IPS DF 4.7 (cell line): ENCODE data around the gene ATM.
A peak's percentile ranks its signal among the peaks of the same experiment; 100 is the strongest.
"Not testable (repeated sequence)": the region's sequence is repeated elsewhere in the genome, so short reads cannot be mapped to it uniquely, and the experiment has no call there.

Source experiments
- DNase-seq: peaks from one replicate; pipeline ENCODE4 v3.0.0-alpha.2; 2013; ENCODE audit warnings: low spot score; ENCODE audit errors: extremely low read depth

ATM gene

DNA sequence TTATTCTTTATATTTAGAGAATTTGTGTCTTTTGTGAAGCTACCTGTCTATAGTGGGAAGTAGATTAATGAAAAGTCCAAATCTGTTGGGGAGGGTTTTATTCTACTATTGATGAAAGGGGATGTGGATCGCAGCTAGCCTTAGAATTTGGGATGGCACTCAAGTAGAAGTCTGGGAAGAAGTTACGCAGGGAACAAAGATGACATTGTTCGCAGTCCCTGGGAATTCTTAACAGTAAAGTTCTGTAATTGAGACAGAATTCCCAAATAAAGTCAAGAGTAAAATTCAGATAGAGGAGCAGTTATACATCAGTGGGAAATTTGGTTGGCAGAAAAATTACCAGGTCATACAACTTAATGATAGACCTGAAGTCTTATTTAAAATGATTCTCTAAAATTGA lies 64.1 kb downstream of the ATM start:
- no peak for DNase-seq

DNA sequence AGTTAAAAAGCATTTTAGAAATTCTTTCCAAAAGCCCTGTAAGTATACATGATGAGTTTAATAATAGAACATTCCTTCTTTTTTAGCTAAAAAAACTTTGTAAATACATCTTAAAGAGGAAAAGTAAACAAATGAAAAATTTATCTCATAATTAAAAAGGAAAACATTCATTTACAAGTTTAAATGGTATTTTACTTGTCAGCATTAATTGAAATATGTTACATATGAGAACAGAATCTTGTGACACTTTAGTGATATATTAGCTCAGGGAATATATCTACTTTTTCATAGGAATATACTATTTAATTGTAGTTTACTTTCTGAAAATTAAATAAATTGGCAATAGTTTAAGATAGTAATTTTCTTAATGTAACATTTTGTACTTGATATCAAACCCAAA lies 66.2 kb downstream of the ATM start:
- not testable (repeated sequence) for DNase-seq

GRCh38 chr11:108289699-108290098 lies 66.8 kb downstream of the ATM start:
- no peak for DNase-seq

DNA sequence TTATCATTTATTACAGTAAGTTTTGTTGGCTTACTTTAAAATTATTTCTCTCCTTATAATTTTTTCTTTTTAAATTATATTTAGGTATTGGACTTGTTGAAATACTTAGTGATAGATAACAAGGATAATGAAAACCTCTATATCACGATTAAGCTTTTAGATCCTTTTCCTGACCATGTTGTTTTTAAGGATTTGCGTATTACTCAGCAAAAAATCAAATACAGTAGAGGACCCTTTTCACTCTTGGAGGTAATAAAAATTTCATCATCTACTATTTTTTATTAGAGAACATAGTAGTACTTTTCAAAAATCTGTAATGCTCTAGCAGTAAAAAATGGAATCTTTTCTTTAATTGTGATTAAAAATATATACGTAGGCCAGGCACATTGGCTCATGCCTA lies 70.4 kb downstream of the ATM start:
- no peak for DNase-seq

GRCh38 chr11:108302121-108302785 lies 79.4 kb downstream of the ATM start:
- DNase-seq, result no peak

- DNase-seq, result no peak
Observed at GRCh38 chr11:108307751-108308150, 84.9 kb downstream of the ATM start.

DNA sequence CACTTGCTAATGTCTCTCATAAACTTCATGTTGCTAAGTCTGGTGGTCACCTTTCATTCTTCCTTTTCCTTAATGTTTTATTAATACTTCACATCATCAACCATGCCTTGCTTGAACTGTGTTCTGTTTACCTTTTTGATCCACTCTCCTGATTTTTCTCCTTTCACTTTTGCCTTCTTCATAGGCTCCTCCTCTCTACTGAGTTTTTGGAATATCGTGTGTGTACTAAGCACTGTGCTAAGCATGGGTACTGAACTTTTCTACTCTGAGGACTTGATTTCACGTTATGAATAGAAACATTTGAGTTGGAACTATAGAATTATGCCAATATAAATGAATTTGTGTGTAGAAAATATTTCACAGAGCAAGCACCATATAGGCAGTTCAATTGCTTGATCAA lies 90.6 kb downstream of the ATM start:
- no peak for DNase-seq

- DNase-seq, result no peak
Observed at GRCh38 chr11:108316061-108316460, 93.2 kb downstream of the ATM start.

GRCh38 chr11:108319541-108320145 lies 96.8 kb downstream of the ATM start:
- no peak for DNase-seq

- DNase-seq, result no peak
Observed at GRCh38 chr11:108322666-108323065, 99.8 kb downstream of the ATM start.

DNA sequence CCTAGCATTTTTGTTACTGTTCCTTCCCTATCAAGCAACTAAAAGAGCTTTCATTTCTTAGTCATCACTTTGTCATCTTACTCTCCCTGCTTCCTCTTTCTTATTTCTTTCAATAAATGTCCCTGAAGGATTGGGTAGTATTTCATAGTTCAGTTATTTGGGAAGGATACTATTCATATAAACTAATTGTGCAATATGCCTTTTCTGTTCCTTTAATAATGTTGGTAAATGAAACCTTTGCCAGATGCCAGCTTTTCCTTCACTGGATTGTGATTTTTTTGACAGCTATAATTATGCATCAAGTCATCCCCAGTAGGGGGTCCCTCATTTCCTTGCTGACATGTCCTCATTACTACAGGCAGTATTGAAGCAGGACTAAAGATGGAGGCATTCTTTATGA lies 101.7 kb downstream of the ATM start:
- DNase-seq, result no peak

GRCh38 chr11:108333403-108333899 lies 110.6 kb downstream of the ATM start:
- no peak for DNase-seq

- DNase-seq, result no peak
Observed at GRCh38 chr11:108338750-108339149, 115.9 kb downstream of the ATM start.

DNA sequence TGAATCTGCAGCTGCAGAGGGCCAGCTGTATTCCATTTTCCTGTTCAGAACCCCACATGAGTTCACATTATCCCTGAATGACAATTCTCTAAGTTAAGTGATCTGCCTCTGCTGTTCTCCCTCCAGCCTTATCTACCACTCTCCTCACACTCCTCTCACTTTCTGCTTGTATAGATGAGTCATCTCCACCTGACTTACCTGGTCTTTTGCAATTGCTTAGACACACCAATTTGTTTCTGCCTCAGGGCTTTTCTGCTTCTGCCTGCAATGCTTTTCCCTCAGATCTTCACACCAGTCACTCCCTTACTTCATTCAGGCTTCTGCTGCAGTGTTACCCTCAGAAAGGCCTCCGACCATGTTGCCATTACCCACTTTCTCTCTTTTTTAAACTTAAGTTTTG lies 118.1 kb downstream of the ATM start:
- DNase-seq, result peak; percentile 3

DNA sequence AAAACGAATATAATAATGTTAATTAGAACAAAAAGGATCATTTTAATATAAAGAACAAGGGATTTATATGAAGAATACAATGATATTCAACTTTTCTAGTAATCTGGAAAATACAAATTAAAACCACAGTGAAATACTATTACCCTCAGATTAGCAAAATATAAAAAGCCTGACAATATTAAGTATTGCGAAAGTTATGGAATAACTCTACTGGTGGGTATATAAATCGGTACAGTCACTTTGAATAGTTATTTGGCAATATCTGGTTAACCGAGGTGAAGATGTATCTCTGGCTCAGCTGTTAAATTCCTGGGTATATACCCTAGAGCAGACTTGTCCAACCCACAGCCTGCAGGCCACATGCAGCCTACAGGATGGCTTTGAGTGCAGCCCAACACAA lies 118.8 kb downstream of the ATM start:
- no peak for DNase-seq

DNA sequence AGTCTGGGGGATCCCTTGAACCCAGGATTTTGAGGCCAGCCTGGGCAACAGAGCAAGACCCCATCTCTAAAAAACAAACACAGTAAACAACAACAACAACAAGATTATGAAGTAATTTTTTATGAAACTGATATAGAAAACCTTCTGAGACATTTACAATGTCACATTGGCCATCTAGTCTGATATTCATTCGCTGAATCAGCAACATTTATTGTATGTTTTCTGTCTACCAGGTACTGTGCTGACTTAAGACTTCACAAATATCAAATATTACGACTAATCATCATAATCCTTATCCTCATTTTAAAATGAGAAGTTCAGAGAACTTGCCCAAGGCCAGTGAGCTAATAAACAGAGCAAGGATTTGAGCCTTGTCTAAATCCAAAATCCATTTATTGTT lies 120.8 kb downstream of the ATM start:
- no peak for DNase-seq

DNA sequence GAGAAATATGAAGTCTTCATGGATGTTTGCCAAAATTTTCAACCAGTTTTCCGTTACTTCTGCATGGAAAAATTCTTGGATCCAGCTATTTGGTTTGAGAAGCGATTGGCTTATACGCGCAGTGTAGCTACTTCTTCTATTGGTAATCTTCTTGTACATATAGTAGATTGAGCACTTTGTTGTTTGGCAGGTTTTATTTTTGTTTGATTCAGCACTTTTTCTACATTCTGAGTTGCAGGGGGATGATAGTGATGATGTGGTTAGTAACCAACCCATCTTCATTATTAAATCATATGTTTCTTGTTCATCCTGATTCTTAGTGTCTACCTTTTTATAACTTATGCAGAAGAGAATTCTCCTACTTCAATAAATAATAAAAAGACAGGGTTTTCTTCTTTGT lies 122.9 kb downstream of the ATM start:
- DNase-seq, result no peak

- no peak for DNase-seq
Observed at GRCh38 chr11:108346451-108346850, 123.6 kb downstream of the ATM start.

DNA sequence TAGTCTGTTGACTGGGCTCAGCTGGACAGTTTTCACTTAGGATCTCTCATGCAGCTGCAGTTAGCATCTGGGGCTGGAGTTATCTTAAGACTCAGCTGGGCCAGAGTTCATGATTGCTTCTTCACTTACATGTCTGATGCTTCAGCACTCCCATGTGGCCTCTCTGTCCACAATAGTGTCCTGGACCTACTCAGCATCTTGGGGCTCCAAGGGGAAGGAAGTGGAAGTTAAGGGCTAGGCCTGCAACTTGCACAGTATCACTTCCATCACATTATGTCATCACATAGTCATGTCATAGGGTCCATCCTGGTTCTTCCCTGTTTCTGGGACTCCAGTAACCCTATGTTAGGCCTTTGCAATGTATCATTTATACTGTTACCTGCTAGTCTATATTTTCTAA lies 128.6 kb downstream of the ATM start:
- DNase-seq, result no peak

DNA sequence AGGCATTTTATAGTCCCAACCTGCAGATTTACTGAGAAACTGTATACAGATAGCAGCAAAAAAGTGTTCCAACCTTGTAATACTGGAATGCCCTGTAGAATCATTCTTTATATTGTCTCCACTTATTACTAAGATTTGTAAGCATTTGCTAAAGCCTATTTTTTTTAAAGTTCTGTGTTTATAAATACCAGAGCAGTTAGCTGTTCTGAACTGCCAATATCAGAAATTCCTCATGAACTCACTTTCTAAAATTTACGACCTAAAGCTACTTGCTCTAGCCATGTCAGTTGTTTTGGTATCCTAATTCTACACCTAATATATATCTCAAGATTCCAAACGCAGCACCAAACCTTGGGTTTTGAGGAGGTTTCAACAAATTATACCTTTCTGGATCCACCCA lies 141.3 kb downstream of the ATM start:
- DNase-seq, result no peak

DNA sequence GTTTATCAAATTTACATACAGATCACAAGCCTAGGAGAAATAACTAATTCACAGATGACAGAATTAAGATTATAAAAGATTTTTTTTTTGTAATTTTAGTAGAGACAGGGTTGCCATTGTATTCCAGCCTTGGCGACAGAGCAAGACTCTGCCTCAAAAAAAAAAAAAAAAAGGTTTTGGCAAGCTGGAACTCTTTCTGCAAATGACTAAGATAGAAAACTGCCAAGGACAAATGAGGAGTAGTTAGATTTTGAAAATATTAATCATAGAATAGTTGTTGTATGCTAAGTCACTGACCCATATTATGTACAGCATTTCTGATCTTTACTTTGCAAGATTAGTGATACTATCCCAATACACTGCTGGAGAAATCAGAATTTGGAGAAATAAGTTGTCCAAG lies 145.3 kb downstream of the ATM start:
- no peak for DNase-seq

DNA sequence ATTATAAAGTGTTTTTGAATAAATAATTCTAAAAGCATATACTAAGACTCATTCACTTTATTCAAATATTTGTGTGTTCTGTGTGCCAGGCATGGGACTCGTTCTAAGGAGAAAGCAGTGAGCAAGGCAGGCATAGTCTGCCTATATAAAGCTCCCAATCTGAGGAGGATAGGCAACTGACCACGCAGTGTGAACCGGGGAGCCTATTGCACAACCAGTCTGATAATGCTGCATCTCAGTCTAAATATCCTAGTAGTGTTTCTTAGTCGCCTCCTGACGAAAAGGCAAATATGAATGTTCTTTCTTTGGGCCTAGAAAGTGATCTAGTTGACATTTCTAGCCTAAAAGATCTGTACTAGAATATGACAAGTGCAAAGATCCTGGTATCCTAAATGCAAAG lies 146.2 kb downstream of the ATM start:
- DNase-seq, result no peak

- DNase-seq, result no peak
Observed at GRCh38 chr11:108370315-108370714, 147.4 kb downstream of the ATM start.
